Esophagus mucosa (tissue), 1 donor: ENCODE results near the gene SCAMP4. TPM values are rescaled to one million over a fixed set of nuclear protein-coding genes. Genes with fewer than 3 reads are reported as not detected.

ENCODE experiments used
- ATAC-seq: fragments of 200-7000 bp; cut with Tn5 transposase; one replicate; pipeline ENCODE4 v1.9.1; 2020
- total RNA-seq: library from RNA; stranded (reverse); gene quantifications from one replicate; pipeline ENCODE4 v1.2.4, GENCODE V29; 2023
- donor health status: DM: yes; HTN: yes; CAD: no.

The SCAMP4 gene
- total RNA-seq, 1 donor from 2014 or later, result 45.6 TPM

GRCh38 chr19:1942934-1943555 is 37.8 kb downstream of the SCAMP4 start:
- ATAC-seq, result peak; percentile 0

DNA sequence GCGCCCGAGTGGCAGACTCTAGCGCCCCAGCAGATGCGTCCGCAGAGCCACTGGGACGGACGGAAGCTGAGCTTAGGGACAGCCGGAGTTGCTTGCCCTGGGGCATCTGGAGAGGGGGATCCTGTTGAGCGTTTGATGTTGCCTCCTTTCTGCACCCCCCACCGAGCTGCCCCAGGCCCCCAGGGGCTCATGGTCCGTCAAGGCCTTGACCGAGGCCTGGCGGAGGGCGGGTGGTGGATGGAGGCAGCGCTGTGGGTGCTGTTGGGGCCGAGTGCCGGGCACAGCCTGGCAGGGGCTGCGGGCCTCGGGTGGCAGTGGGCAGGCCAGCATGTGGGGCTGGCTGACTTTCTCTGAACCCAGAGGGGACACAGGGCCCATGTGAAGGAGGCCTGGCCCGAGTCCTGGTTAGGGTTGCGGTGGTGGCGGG is 38.5 kb downstream of the SCAMP4 start:
- no peak for ATAC-seq

DNA sequence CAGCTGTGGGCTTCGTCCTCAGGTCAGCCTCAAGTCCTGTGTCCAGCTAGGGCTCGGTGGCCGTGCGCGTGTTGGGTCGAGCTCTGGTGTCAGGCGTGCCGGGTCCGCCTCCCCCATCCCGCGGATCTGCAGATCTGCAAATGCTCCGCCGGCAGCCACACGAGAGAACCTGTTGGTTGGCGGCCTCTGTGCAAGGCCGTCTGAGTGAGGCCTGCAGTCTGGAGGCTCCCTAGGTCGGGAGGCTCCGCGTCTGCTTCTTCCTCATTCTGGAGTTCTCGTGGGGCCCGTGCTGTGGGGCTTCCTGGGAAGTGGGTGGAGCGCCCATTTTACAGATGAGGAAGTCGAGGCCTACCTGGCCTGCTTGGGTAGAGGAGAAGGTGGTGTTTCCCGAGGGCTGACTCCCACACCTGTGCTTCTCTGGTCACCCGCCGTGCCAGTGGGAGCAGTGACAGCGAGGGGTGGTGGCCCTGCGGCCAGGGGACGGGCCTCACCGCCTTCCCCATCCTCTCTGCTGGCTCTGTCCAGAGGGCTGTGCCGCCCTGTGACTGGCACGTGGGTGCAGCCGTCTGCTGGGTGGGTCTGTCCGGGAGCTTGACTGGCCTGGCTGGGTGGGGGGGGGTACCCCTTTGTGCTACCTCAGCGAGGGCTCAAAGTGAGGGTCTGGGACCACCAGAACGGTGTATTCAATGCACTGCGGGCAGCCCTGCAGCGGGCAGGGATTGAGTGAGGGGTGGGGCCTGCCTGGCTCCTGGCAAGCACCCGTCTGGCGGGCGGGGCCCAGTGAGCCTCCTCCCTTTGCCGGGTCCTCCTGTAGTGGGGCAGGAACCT is 39.1 kb downstream of the SCAMP4 start:
- ATAC-seq, result no peak

GRCh38 chr19:1944916-1945561 is 39.8 kb downstream of the SCAMP4 start:
- no peak for ATAC-seq

DNA sequence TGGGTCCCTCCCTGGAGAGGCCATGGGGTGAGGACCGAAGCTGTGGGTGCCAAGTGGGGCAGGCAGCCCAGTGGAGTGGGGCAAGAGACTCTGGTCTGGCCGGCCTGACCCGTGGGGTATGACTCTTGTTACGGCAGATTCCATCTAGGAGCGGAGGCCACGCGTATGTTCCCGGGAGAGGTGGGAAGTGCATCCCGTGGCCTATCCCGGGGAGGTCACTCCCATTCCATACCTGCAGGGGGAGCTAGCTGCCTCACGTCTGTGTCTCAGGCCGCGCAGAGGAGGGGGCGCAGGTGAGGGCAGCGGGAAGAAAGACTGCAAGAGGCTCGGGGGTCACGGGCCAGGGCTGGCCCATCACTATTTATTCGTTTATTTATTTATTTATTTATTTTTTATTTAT is 40.7 kb downstream of the SCAMP4 start:
- ATAC-seq, result no peak

DNA sequence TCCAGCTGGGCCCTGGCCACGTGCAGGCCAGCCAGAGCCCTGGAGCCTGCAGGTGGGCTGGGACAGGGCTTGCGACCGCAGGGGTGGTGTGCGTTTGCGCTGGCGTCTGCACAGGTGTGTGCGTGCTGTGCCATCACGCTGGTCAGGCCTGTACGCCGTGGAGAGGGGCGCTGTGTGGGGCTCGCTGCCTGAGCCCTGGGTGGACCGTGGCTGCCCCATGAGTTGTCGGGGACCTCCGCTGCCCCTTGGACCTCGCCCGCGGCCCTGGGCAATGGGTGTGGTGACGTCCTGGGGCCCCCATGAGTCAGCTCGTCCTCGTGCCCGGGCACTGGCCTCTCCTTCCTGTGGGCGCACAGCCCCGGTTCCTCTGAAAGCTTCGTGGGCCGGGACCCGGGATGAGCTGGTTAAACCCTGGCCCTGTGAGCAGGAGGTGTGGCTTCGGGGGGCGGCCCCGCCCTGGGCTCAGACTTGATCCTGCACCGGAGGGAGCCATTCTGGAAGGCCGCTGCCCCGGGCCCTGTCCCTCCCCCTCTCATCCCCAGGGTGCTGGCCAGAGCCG is 42.5 kb downstream of the SCAMP4 start:
- ATAC-seq, result peak; percentile 15

DNA sequence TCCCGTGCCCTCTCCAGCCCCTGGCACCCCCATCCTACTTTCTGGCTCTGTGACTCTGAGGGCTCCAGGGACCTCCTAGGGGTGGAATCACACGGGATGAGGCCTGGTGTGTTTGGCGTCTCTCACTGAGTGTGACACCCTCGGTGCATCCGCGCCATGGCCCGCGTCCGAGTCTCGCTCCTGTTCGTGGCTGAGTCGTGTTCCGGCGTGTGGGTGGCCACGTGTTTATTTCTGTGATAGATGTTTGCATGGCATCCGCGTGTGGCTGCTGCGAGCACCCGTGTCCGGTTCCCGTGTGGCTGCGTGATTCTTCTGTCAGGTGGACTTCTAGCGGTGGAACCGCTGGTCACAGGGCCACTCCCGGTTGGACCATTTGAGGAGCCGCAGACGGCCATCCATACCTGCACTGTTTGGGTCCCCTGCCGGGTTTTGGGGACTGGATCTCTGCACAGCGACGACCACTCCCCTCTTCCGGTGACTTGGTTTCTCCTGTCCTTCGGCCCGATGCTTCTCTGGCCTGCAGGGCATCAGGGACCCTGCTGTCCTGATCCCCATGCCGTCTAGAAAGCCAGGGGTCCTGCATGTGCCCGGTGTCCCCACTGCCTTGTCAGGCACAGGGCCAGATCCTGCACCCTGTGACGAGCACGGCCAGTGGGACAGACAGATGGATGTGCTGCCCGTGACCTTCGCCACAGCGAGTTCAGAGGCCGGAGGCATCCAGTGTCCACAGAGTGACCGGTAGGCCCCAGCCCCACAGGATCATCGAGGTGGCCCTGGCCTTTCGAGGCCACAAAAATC is 44.3 kb downstream of the SCAMP4 start:
- no peak for ATAC-seq

- no peak for ATAC-seq
These were observed 45.4 kb downstream of the SCAMP4 start for GRCh38 chr19:1950640-1951039.

- ATAC-seq, result no peak
These were observed 47.4 kb downstream of the SCAMP4 start for GRCh38 chr19:1952635-1953034.

- no peak for ATAC-seq
These were observed 47.8 kb downstream of the SCAMP4 start for GRCh38 chr19:1953037-1953436.

GRCh38 chr19:1953441-1954094 is 48.4 kb downstream of the SCAMP4 start:
- no peak for ATAC-seq

GRCh38 chr19:1954532-1954933 is 49.3 kb downstream of the SCAMP4 start:
- ATAC-seq, result no peak

DNA sequence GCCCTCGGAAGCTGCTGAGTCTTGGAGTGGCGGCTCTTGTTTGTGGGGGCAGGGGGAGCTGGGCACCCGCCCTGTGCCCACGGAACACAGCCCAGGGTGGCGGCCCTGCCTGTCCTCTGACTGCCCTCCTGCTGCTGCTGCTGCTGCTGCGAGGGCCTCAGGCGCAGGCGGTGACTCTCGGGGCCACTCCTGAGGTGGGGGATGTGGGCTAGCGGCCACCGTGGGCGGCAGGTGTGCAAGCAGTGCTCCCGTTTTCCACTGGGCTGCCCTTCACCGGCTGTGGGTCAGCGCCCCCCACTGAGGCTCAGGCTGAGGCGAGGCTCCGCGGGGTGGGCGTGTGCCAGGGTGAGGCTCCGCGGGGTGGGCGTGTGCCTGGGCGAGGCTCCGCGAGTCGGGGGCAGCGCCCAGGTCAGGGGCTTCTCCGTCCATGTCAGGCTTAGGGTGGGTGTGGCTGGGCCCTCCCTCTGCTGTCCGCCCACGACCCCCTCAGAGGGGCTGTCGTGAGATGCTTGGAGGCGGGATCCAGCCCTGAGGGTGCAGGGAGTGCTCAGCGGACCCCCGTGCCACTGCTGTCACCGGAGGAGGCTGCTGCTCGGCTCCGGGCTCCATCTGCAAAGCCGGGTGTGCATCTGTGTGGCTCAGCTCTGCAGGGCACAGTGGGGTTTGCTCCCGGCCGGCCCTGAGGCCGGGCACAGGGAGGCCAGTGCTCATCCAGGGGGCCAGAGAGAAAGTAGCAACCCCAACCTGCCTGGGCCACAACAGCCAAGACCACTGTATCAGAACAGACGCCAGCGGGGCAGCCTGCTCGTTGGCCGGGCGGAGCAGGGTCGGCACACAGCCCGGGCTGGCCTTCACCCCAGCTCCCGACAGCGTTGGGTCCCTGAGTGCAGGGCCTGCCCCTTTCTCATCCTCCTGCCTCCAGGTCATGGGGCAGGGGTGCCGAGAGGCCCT is 50.2 kb downstream of the SCAMP4 start:
- peak; percentile 5 for ATAC-seq

- ATAC-seq, result no peak
These were observed 50.9 kb downstream of the SCAMP4 start for GRCh38 chr19:1956122-1956494.

DNA sequence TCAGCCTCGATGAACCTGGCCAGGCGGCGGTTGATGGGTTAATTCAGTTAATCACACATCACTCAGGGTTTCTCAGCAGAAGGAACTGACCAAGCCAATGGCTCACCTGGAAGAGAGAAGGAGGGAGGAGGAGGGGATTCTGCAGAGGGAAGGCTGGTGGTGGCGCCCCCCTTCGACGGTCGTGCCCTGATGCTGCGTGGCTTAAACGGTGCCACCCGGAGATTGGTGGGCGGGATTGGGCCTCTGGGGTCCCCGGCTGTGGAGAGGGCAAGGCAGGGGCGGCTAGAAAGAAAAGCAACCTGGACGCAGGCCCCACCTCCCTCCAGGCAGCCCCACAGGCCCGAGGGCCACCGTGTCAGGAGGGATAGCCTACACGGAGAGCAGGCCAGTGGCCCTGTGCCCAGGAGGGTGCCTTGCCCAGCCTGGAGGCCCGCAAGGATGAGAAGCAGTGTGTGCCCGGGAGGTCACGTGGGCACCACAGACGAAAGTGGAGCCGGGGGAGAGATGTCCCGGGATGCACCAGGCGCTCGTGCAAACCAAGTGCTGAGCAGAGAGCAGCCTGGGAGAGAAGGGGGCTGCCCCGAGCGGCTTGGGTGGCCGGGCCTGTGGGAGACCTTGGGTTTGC is 51.8 kb downstream of the SCAMP4 start:
- ATAC-seq, result no peak

GRCh38 chr19:1957562-1958248 is 52.5 kb downstream of the SCAMP4 start:
- ATAC-seq, result no peak

- no peak for ATAC-seq
These were observed 54.9 kb downstream of the SCAMP4 start for GRCh38 chr19:1959928-1960589.

DNA sequence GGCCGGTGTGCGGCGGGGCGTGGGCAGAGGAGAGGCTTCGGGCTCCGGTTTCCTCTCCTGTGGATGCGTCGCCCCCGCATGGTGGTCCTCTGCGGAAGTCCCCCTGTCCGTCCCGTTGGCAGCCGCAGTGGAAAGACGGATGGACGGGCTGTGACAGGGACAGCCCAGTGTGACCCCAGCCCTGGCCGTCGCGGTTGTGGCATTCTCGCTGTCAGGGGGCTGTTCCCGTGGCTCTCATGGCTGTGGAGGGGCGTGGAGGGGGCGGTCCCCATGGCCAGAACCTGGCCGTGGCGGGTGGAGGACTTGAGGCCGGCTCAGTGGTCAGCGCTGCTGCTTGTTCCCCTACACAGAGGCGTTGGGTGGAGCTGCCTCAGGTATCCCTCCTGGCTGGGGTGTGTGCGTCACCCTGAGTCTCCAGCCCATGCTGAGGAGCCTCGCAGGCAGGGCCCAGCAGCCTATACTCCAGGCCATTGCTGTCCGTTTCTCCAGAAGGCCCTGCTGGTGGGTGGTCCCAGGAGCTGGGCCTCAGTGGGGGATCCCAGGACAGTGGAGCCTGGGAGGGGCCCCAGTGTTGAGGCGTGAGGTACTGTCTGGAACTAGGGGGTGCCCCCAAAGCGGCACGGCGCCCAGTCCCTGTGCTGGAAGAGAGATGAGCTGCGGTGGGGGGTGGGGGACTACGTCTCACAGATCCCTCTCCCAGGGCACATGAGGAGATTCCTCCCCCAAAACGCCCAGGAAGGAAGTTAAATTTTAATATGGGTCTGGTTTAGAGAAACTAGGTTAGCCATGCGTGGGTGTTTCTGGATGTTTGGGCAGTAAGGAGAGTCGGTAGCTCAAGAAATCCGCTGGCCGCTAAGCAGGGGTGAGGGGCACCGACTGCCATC is 56.0 kb downstream of the SCAMP4 start:
- ATAC-seq, result peak; percentile 35
